GM10266 (cell line): ENCODE measurements around the gene KLC4.
A peak's percentile ranks its signal among the peaks of the same experiment; 100 is the strongest.

Experiments used
- DNase-seq: peaks from one replicate; pipeline ENCODE4 v3.0.0; 2012; ENCODE audit errors: extremely low spot score
- CTCF ChIP-seq: IDR thresholded peaks from 2 replicates; pipeline ENCODE4 v1.5.1; 2012; ENCODE audit warnings: mild to moderate bottlenecking, low read depth; ENCODE audit not compliant: control insufficient read depth, insufficient read depth; ENCODE audit errors: missing control alignments

Gene KLC4

GRCh38 chr6:43059168-43060033 is at the start of gene KLC4, which contains the start of gene MRPL2:
TSS of gene KLC4 (plus strand) at chr6:43059631. CDS start at chr6:43061336, 1,705 bp downstream.
TSS of gene MRPL2 (minus strand) at chr6:43059434. CDS start at chr6:43059381, 53 bp downstream.
- no peak for TF ChIP-seq CTCF
- peak; percentile 99 for DNase-seq

- TF ChIP-seq CTCF, result no peak
- DNase-seq, result no peak
These were observed 48.2 kb upstream of the KLC4 start for GRCh38 chr6:43011207-43011606.

GRCh38 chr6:43012364-43012763 is 47.1 kb upstream of the KLC4 start:
- no peak for TF ChIP-seq CTCF
- DNase-seq, result no peak

GRCh38 chr6:43013097-43013842 is 46.2 kb upstream of the KLC4 start:
- no peak for DNase-seq
- no peak for TF ChIP-seq CTCF

- no peak for TF ChIP-seq CTCF
- peak; percentile 99 for DNase-seq
These were observed 45.5 kb upstream of the KLC4 start, which contains the start of the genes KLHDC3 and MEA1 for GRCh38 chr6:43013843-43014433. TSS of gene KLHDC3 (plus strand) at chr6:43014249. CDS start at chr6:43017193, 2,944 bp downstream. TSS of gene MEA1 (minus strand) at chr6:43013946. CDS start at chr6:43013813, 133 bp downstream.

- no peak for DNase-seq
- TF ChIP-seq CTCF, result no peak
These were observed 45.0 kb upstream of the KLC4 start for GRCh38 chr6:43014434-43014909.
